GM19238 (cell line): ENCODE measurements around the gene SZT2.

ENCODE experiments used
- DNase-seq: peaks from one replicate; pipeline ENCODE4 v3.0.0; 2011; ENCODE audit warnings: low spot score; ENCODE audit not compliant: insufficient read length

The SZT2 gene

DNA sequence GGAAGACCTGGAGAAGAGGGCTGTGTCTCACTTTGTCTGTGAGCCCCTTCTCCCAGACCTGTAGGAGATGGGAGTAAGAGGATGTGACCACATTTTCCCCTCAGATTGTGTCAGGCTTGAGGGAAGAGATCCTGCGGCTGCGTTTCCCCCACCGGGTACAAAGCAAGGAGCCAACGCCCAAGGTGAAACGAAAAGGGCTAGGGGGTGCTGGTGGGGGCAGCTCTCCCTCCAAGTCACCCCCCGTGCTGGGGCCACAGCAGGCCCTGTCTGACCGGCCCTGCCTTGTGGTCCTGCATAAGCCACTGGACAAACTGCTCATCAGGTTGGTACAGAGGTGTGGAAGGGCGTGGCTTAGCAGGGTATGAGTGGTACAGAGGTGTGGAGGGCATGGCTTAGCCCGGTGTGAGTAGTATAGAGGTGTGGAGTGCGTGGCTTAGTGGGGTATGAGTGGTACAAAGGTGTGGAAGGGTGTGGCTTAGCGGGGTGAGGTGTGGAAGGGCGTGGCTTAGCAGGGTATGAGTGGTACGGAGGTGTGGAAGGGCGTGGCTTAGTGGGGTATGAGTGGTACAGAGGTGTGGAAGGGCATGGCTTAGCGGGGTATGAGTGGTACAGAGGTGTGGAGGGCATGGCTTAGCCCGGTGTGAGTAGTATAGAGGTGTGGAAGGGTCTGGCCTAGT is 33.4 kb downstream of the SZT2 start:
- no peak for DNase-seq

DNA sequence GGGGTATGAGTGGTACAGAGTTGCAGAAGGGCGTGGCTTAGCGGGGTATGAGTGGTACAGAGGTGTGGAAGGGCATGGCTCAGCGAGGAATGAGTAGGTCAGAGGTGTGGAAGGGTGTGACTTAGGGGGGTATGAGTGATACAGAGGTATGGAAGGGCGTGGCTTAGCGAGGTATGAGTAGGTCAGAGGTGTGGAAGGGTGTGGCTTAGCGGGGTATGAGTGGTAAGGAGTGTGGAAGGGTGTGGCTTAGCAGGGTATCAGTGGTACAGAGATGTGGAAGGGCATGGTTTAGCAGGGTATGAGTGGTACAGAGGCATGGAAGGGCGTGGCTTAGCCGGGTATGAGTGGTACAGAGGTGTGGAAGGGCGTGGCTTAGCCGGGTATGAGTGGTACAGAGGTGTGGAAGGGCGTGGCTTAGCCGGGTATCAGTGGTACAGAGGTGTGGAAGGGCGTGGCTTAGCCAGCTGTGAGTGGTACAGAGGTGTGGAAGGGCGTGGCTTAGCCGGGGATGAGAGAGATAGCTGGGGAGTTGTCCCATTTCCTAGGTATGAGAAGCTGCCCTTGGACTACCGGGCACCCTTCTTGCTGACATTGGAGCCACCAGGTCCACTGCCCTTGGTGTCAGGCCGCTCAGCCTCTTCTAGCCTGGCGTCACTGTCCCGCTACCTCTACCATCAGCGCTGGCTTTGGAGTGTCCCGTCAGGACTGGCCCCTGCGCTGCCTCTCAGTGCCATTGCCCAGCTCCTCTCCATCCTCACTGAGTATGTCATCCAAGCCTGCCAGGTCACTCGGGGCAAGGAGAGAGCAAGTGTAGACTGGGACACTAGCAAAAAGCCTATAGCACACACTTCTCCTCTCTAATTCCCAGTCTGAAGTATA is 34.2 kb downstream of the SZT2 start:
- no peak for DNase-seq

DNA sequence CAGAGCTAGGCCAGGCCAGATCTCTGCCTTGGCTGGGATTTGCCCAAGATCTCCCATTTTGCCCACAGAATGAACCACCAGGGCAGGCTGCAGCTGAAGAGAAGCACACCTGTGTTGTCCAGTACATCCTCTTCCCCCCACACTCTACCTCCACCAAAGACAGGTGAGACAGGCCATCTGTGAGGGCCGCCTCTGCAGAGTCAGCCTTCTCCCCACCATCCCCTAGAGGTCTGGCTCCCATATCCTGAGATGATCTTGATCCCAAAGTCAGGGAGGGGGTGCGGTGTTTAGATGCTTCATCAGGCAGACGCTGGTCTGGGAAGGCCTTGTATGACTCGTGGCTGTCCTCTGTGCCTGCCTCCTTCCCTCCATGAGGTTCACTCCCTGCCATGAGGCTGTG is 35.3 kb downstream of the SZT2 start:
- no peak for DNase-seq

DNA sequence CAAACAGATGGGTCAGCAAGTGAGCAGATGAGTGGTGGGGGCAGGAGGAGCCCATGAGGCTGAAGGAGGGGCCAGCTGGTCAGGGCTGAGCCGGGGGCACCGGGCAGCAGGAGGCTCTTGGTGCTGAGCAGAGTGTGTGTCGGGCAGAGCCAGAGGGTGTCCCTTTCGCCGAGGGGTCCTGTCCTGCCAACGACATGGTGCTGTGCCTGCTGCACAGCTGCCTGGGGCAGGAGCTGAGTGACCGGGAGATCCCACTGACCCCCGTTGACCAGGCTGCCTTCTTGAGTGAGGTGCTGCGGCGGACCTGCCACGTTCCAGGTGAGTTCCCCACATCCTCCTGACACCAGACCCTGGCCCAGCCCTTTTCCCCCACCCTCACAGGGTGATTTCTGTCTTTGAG is 36.5 kb downstream of the SZT2 start:
- no peak for DNase-seq

DNA sequence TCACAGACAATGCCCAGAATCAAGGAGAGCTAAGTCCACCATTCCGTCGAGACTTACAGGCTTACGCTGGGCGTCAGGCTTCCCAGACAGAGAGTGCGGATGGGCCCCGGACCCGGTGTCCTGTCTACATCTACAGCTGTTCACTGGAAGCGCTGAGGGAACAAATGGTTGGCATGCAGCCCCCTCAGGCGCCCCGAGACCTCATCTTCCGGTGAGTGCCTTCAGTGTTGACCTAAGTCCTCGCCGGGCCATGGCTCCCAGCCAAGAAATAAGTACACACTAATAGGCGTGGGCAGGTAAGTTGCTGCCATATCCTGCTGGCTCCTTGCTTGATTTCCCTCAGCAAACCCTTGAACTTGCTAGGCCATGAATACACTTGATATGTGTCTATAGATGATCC is 37.8 kb downstream of the SZT2 start:
- DNase-seq, result no peak

DNA sequence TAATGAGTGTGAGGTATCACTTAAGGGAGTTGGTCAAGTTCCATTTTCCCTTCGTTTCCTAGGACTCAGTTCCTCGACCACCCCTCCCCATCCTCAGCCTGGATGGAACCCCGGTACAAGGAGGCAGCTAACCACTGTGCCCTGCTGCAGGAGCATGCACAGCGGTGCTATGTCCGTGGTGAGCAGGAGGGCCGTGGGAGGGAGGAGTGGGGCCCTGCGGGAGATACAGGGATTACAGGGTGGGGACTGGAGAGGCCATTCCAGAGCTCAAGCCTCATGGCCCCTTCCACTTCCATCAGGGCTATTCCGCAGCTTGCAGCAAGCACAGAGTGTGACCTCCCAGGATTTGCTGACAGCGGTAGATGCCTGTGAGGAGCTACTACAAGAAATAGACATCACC is 38.2 kb downstream of the SZT2 start:
- no peak for DNase-seq

DNA sequence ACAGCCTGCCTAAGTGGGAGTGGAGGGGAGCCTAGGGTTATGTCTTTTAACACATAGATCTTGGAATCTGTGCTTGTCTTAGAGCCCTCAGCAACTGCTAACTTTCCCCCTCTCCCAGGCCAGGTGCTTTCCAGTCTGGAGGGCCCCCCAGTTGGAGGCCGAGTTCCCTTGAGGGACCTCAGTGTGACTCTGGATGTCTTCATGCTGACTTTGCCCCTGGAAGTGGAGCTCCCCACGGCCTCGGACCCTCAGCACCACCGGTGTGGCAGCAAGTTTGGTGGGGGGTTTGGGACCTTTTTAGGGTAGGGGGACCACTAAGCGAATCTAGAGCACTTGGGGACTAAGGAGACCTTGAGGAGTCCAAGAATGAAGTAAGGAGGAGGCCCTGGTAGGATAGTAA is 41.1 kb downstream of the SZT2 start:
- no peak for DNase-seq

DNA sequence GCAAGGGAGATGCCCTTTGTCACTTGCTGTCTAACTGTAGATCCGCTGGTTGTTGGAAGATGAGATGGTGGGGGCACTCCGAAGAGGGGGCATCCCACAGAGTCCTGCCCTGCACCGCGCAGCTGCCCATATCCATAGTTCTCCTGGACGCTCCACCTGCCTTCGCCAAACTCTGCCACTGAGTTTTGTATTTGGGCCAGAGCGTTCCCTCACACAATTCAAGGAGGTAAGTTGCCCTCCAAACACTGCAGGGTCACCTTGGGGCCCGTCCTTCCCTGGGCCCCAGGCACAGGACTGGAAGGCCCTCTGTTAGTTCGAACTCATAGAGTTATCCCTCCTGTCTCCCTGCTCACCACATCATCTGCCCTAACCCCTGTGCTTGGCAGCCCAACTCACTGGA is 42.0 kb downstream of the SZT2 start:
- DNase-seq, result no peak

DNA sequence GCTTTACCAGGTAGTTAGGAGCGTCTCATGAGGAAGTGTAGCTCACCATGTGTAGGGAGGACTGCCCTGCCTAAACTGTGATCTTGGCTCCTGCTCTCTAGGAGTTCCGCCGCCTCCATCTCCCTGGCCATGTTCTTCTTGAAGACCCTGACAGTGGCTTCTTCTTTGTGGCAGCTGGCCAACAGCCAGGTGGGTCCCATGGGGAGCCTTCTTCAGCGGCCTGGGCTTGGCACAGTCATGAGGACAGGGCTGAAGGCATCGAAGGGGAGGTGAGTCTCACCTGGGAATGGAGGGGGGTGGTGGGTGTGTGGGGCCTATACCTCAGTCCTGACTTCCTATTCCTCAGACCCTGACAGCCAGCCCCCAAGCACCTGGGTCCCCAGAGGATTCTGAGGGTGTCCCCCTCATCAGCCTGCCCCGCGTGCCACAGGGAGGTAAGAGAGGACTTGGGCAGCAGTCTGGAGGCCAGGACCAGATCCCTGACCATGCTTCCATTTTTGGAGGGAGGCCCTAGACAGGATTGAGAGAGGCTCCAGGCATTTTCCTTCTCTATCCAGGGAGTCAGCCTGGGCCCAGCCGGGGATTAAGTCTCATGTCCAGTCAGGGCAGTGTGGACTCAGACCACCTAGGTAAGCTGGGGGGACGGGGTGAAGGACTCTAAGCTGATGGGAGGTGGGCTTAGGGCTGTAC is 42.6 kb downstream of the SZT2 start:
- DNase-seq, result no peak

DNA sequence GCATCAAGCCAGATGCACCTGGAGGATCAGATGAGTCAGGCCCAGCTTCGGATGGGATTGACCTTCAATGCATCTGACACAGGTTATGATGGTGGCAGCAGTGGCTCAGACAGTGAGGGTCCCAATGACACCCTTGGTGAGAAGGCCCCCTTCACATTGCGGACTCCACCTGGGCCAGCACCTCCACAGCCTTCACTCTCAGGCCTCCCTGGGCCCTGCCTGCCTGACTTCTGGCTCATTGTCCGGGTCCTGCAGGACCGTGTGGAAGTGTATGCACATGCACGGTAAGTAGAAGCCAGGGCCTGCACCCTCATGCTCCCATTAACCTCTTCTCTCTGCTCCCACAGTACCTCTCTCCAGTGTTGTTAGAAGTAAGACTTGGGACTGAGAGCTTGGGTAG is 43.2 kb downstream of the SZT2 start:
- no peak for DNase-seq

DNA sequence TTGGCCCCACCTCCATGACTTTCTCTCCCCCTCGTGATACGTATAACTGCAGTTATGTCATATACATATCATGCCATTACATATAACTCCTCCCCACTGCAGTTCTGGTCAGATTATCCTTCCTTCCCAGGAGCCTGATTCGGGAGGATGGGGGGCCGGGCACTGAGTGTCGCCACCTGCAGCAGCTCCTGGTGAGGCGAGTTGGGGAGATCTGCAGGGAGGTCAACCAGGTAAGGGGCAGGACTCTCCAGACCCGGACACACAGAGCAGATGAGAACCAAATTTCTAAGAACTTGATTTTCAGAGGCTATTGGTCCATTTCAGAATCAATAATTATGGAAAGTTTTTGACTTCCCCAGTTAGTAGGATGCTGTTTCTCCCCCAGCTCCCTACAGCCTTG is 44.6 kb downstream of the SZT2 start:
- no peak for DNase-seq

DNA sequence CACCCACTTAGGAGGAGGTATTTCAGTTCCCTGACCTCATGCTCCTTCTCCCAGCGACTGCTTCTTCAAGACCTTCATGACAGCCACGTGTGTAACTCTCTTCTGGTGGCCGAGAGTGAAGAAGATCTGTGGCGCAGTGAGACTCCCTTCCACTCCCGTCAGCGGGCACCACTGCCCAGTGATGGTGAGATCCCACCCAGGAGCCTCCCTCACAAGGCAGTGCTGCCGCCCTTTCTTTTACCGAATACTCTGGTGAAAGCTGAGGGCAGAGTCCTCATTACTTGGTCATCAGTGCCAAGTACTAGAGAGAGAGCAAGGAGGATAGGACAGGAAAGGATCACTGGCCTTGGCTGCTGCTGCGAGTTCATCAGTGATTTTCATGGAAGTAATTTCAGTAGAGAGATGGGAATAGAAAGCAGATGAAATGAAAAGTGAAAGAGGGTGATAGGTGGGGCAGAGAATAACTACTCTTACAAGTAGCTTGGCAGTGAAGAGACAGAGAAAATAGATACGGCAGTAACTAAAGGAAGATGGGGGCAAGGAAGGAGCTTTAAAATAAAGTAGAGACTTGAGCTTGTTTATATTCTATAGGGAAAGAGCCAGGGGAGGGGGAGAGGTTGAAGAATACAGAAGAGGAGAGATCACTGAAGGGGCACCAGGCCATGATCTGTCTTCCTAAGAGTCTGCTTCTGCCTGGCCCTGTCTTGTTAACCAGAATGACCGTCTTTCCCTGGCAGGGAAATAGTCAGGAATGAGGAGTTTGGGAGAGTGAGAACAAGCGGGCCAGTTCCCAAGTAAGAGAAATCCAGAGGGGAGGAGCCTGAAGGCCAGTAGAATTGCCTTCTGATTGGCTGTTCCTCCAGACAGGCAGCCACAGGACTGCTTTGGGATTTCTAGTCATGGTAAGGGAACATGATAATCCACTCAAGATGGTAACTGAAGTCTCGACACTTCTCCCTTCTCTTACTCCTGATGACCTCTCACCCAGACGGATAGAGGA is 45.7 kb downstream of the SZT2 start:
- DNase-seq, result no peak

DNA sequence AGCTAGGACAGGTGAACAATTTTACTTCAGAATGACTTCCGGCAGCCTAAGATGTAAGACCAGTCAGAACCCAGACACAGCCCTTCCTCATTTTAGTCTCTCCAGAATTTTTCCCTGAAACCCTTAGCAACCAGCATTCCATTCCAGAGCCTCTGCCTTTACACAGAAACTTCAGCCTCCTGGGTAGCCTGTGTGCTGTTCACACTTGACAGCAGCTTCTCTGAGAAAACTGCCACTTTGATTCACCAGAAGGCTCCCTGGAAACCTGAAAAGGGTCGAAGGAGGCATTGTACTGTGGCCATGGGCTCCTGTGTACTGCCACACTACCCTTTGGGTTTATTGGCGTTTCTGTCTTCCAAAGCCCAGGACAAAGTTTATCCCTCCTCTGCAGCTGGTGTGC is 46.7 kb downstream of the SZT2 start:
- DNase-seq, result no peak

DNA sequence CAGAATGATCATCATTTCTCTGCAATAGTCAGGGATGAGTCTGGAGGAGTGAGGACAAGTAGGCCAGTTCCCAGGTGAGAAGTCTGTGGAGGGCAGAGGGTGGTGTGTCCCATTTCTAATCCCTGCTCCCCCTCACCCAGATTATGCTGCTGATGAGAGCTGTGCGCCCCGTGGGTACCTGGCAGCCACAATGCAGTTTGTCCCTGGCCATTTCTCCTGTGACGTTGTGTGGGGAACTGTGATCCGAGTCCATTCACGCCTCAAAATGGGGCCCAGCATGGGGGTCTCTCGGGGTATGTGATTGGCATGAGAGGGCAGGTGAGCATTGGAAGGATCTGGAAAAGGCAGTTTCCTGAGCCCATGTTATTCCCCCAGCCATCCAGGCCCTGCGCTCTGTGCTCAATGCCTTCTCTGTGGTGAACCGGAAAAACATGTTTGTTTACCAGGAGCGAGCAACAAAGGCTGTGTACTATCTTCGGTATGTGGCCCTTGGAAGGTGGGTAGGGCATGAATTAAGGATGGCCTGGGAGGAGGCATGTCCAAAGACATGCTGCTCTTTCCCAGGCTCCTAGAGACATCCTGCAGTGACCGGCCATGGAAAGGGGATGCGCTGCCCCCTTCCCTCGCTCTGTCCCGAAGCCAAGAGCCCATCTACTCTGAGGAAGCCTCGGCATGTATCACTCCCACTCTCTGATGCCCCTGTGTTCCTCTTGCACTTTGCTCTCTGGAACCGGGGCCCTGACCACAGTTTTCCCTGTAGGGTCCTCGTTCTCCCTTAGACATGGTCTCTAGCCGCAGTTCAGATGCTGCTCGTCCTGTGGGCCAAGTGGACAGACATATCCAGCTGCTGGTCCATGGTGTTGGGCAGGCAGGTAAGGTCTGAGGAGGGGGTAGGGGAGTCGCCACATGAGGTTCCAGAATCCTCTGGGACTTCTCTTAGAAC is 47.6 kb downstream of the SZT2 start:
- DNase-seq, result no peak

DNA sequence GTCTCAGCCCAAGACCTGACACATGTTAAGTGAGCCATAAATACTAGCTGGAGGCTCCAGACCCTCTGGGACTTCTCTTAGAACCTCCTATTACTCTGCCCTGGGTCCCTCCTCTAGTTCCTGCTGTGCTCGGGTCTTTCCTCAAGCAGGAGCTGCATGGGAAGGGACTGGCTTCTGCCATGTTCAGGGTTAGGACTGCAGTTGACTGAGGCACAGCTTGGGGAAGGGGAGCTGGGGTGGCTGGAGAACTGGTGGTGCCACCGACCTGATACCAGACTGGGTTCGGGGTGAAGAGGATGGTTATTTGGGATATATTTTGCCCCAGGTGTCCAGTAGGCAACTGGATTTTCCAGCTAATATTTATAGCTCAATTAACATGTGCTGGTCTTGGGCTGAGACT is 48.3 kb downstream of the SZT2 start:
- no peak for DNase-seq

DNA sequence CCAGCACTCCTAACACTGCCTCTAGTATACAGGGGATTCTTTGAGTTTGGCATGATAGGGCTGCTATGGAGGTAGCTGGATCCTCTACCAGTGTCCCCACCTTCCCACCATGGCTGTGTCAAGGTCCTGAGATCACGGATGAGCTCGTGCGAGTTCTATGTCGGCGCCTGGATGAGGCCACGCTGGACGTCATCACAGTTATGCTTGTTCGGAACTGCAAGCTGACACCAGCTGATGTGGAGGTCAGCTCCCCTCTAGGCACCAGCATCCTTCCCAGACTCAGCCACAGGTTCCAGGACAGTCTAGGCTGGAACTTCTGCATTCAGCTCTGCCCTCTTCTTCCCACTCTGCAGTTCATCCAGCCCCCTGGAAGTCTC is 48.9 kb downstream of the SZT2 start:
- DNase-seq, result no peak

DNA sequence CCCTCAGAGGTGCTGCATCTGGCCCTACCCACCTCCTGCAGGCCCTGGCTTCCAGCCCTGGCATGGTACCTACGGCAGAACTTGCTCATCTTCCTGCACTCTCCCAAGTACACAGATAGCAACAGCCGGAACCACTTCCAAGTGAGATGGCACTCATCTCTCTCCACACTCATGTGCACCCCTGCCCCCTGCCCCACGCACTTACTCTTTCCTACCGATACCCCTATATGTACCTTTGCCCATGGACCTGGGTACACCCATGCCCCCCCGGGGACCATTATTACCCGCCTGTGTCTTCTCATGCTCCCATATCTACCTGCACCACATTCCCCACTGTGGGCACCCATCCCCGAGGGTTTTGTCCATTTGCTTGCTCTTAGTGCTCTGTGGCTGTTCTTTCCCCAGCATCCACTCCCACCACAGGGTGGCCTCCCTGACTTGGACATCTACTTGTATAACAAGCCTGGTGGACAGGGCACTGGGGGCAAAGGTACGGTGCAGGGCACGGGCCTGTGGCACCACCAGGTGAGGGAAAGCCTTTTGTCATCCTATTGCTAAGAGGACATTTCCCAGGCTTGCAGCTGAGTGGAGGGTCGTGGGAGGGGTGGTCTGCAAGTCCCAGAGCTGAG is 49.4 kb downstream of the SZT2 start:
- DNase-seq, result no peak

DNA sequence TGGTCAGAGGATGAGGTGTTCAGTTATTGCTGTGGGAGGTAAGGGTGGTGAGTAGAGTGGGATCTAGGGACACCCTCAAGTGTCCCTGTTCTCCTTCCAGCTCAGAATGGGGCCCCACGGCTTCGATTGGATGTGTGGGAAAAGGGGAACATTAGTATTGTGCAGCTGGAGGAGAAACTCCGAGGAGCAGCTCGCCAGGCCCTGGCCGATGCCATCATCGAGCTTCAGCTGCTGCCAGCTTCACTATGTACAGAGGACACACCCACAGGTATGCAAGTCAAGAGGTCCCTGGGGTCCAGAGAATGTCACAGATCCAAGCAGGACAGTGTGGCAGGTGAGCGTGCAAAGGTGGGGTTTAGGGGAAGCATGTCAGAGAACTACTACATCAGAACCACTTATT is 50.1 kb downstream of the SZT2 start:
- DNase-seq, result no peak

DNA sequence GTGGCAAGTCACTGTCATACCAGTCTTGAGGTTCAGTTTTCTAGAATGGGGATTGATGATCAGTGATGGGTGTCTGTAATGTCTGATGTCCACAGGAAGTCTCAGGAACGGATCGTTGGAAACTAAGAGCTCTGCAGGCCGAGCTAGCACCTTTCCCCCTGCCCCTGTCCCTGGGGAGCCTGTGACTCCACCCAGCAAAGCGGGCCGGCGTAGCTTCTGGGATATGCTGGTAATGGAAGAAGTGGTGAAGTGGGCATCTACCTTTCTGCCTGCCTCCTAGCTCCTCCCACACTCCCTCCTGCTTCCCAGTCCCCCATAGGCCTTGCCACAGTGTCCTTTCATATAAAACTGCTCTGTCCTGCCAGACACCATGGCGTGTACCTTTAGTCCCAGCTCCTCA is 50.7 kb downstream of the SZT2 start:
- no peak for DNase-seq
